Smooth muscle cell (in vitro differentiated cells): ENCODE measurements around the gene ALG11. TPM values are rescaled to one million over a fixed set of nuclear protein-coding genes. Genes with fewer than 3 reads are reported as not detected.

ENCODE experiments used
- DNase-seq: peaks from one replicate; lab custom pipeline; 2025; ENCODE audit not compliant: unreplicated experiment; lab: John Stamatoyannopoulos, UW
- H2AFZ ChIP-seq: fragments of 200-600 bp; sonication (generic); 2 replicates; pipeline ENCODE4 v1.6.0; 2016; ENCODE audit warnings: antibody characterized with exemption, low read depth, mild to moderate bottlenecking
- H3F3A ChIP-seq: fragments of 200-600 bp; sonication (generic); 2 replicates; pipeline ENCODE4 v1.6.0; 2017; ENCODE audit warnings: antibody characterized with exemption, low read depth
- H3K27ac ChIP-seq: fragments of 200-600 bp; sonication (generic); 2 replicates; pipeline ENCODE4 v1.5.1; 2016; ENCODE audit warnings: low read depth, mild to moderate bottlenecking
- H3K27me3 ChIP-seq: fragments of 200-600 bp; sonication (generic); 2 replicates; pipeline ENCODE4 v1.6.1; 2016; ENCODE audit warnings: low read depth, mild to moderate bottlenecking
- H3K36me3 ChIP-seq: fragments of 200-600 bp; sonication (generic); 2 replicates; pipeline ENCODE4 v1.5.1; 2016; ENCODE audit warnings: low read depth
- H3K4me1 ChIP-seq: fragments of 200-600 bp; sonication (generic); 2 replicates; pipeline ENCODE4 v1.5.1; 2016; ENCODE audit warnings: low read depth
- H3K4me2 ChIP-seq: fragments of 200-600 bp; sonication (generic); 2 replicates; pipeline ENCODE4 v1.6.0; 2016; ENCODE audit warnings: mild to moderate bottlenecking
- H3K4me3 ChIP-seq: fragments of 200-600 bp; sonication (generic); 2 replicates; pipeline ENCODE4 v1.5.1; 2016; ENCODE audit warnings: mild to moderate bottlenecking
- H3K79me2 ChIP-seq: fragments of 200-600 bp; sonication (generic); 2 replicates; pipeline ENCODE4 v1.6.0; 2016; ENCODE audit warnings: low read depth, mild to moderate bottlenecking
- H3K9ac ChIP-seq: fragments of 200-600 bp; sonication (generic); 2 replicates; pipeline ENCODE4 v1.6.0; 2016; ENCODE audit warnings: low read depth
- H3K9me3 ChIP-seq: fragments of 200-600 bp; sonication (generic); replicated peaks from 2 replicates; pipeline ENCODE4 v1.5.1; 2016; ENCODE audit warnings: low read depth
- H4K20me1 ChIP-seq: fragments of 200-600 bp; sonication (generic); 2 replicates; pipeline ENCODE4 v1.6.0; 2016; ENCODE audit warnings: low read depth
- CTCF ChIP-seq: fragments of 200-600 bp; sonication (generic); IDR thresholded peaks from 2 replicates; pipeline ENCODE4 v1.5.1; 2017; ENCODE audit warnings: borderline replicate concordance, mild to moderate bottlenecking, antibody characterized with exemption; ENCODE audit not compliant: insufficient read depth, poor library complexity, severe bottlenecking
- WGBS: methylation state at CpG from one replicate; pipeline ENCODE4 v1.1.7; 2016; ENCODE audit warnings: low lambda C conversion rate; 5-methylcytosine and 5-hydroxymethylcytosine counted together
- polyA plus RNA-seq: library from polyadenylated mRNA; unstranded; fragments of >200 nt; fragmentation: Nextera tagmentation; extraction: Ambion mirVana; gene quantifications from 2 replicates; pipeline ENCODE4 v1.2.1, GENCODE V29; 2016
- total RNA-seq: library from RNA; depleted of rRNA; stranded (reverse); fragments of >200 nt; gene quantifications from 2 replicates; pipeline ENCODE4 v1.2.3, GENCODE V29; 2014

Gene ALG11
- total and polyA plus RNA-seq, 2 experiments from 2014 or later, result 28.4 to 34.7 TPM

GRCh38 chr13:51970349-51970748 lies 41.8 kb upstream of the ALG11 start:
- Histone ChIP-seq H3K4me1 (no peaks in the 10 kb centered on the region), H3K9ac (no peak overlapping the region), H3K4me2 (no peak overlapping the region), H3K27ac (no peak overlapping the region), H2AFZ (no peak overlapping the region), H3F3A (peaks cover 4% of the 10 kb centered on the region), H3K79me2 (peaks cover 28% of the 10 kb centered on the region), H3K36me3 (peaks cover 5% of the 10 kb centered on the region), H4K20me1 (peaks cover 12% of the 10 kb centered on the region), H3K9me3 (no peaks in the 10 kb centered on the region), H3K4me3 (no peak overlapping the region), H3K27me3 (no peaks in the 10 kb centered on the region)
- no peak for DNase-seq
- WGBS, result 91% methylated on average over 5 of the region's 5 CpGs
- TF ChIP-seq CTCF, result no peak

- Histone ChIP-seq H4K20me1 (peaks cover 12% of the 10 kb centered on the region), H3F3A (peaks cover 4% of the 10 kb centered on the region), H3K27me3 (no peaks in the 10 kb centered on the region), H3K4me1 (no peaks in the 10 kb centered on the region), H3K27ac (no peak overlapping the region), H3K4me2 (no peak overlapping the region), H3K9ac (no peak overlapping the region), H3K9me3 (no peaks in the 10 kb centered on the region), H2AFZ (no peak overlapping the region), H3K36me3 (peaks cover 5% of the 10 kb centered on the region), H3K79me2 (peaks cover 40% of the 10 kb centered on the region), H3K4me3 (no peak overlapping the region)
- TF ChIP-seq CTCF, result no peak
- no peak for DNase-seq
- 95% methylated on average over 15 of the region's 15 CpGs for WGBS
Observed at GRCh38 chr13:51971520-51972426, 40.4 kb upstream of the ALG11 start.

GRCh38 chr13:51974482-51974881 lies 37.7 kb upstream of the ALG11 start:
- Histone ChIP-seq H3K36me3 (peaks cover 3% of the 10 kb centered on the region), H2AFZ (no peak overlapping the region)
- DNase-seq, result no peak

More at GRCh38 chr13:51974482-51974881, 37.7 kb upstream of the ALG11 start:
- H4K20me1 ChIP-seq, result peaks cover 7% of the 10 kb centered on the region
- no peak overlapping the region for H3K4me3 ChIP-seq
- H3K4me1 ChIP-seq, result no peaks in the 10 kb centered on the region
- H3K9me3 ChIP-seq, result no peaks in the 10 kb centered on the region
- 94% methylated on average over 6 of the region's 6 CpGs for WGBS
- peaks cover 64% of the 10 kb centered on the region for H3K79me2 ChIP-seq
- H3K27me3 ChIP-seq, result no peaks in the 10 kb centered on the region
- no peak for TF ChIP-seq CTCF
- H3K4me2 ChIP-seq, result no peak overlapping the region
- H3K9ac ChIP-seq, result no peak overlapping the region
- H3F3A ChIP-seq, result peaks cover 4% of the 10 kb centered on the region
- H3K27ac ChIP-seq, result no peak overlapping the region
